Endothelial cell (in vitro differentiated cells): ENCODE measurements around the gene SPSB1. TPM values are rescaled to one million over a fixed set of nuclear protein-coding genes. Genes with fewer than 3 reads are reported as not detected.
A peak's percentile ranks its signal among the peaks of the same experiment; 100 is the strongest.

Source experiments
- DNase-seq: peaks from one replicate; pipeline ENCODE4 v3.0.0; 2021; ENCODE audit warnings: low spot score
- H3K27ac Mint-ChIP-seq: one replicate; pipeline ENCODE4 v1.8.0; 2021; ENCODE audit warnings: mixed read lengths, inconsistent platforms; ENCODE audit not compliant: unreplicated experiment
- H3K27me3 Mint-ChIP-seq: one replicate; pipeline ENCODE4 v1.8.0; 2021; ENCODE audit warnings: mild to moderate bottlenecking, moderate library complexity, mixed read lengths, inconsistent platforms; ENCODE audit not compliant: unreplicated experiment
- H3K36me3 Mint-ChIP-seq: one replicate; pipeline ENCODE4 v1.8.0; 2021; ENCODE audit warnings: mild to moderate bottlenecking, low read depth, mixed read lengths, inconsistent platforms; ENCODE audit not compliant: unreplicated experiment
- H3K4me1 Mint-ChIP-seq: one replicate; pipeline ENCODE4 v1.8.0; 2021; ENCODE audit warnings: mild to moderate bottlenecking, mixed read lengths, inconsistent platforms; ENCODE audit not compliant: unreplicated experiment
- H3K4me3 Mint-ChIP-seq: one replicate; pipeline ENCODE4 v1.8.0; 2021; ENCODE audit warnings: mild to moderate bottlenecking, mixed read lengths, inconsistent platforms; ENCODE audit not compliant: unreplicated experiment
- H3K9me3 Mint-ChIP-seq: one replicate; pipeline ENCODE4 v1.8.0; 2021; ENCODE audit warnings: mixed read lengths, inconsistent platforms; ENCODE audit not compliant: unreplicated experiment
- total RNA-seq: library from RNA; stranded (reverse); fragmentation: NEBNext Ultra II Directional; extraction: Animal tissue kit (Norgen Biotek cat#: 25700); gene quantifications from one replicate; pipeline ENCODE4 v1.2.1, GENCODE V29; 2021; ENCODE audit not compliant: unreplicated experiment
- TF ChIP-seq, protein P1 (sequence below): fragments of 200-600 bp; sonication (generic); IDR thresholded peaks from one replicate; pipeline ENCODE4 v1.5.0; 2021; ENCODE audit warnings: antibody characterized with exemption; ENCODE audit not compliant: unreplicated experiment

The SPSB1 gene
- total RNA-seq, 1 donor from 2014 or later, result 8.1 TPM

DNA sequence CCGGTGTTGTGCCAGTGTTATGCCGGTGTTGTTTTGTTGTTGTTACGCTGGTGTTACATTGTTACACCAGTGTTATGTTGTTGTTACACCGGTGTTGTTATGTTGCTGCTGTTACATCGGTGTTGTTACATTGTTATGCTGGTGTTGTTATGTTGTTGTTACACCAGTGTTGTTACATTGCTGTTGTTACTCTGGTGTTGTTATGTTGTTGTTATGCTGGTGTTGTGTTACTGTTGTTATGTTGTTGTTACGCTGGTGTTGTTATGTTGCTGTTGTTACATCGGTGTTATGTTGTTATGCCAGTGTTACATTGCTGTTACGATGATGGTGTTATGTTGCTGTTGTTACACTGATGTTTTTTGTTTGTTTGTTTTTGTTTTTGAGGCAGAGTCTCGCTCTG, 34.1 kb upstream of the SPSB1 start:
- Mint-ChIP-seq H3K4me3 (no peak overlapping the region), H3K27me3 (peaks cover 12% of the 10 kb centered on the region), H3K36me3 (peaks cover 6% of the 10 kb centered on the region), H3K27ac (peak overlapping the region; percentile 91), H3K4me1 (peaks cover 8% of the 10 kb centered on the region), H3K9me3 (no peaks in the 10 kb centered on the region)
- no peak for DNase-seq
- TF ChIP-seq, protein P1, sequence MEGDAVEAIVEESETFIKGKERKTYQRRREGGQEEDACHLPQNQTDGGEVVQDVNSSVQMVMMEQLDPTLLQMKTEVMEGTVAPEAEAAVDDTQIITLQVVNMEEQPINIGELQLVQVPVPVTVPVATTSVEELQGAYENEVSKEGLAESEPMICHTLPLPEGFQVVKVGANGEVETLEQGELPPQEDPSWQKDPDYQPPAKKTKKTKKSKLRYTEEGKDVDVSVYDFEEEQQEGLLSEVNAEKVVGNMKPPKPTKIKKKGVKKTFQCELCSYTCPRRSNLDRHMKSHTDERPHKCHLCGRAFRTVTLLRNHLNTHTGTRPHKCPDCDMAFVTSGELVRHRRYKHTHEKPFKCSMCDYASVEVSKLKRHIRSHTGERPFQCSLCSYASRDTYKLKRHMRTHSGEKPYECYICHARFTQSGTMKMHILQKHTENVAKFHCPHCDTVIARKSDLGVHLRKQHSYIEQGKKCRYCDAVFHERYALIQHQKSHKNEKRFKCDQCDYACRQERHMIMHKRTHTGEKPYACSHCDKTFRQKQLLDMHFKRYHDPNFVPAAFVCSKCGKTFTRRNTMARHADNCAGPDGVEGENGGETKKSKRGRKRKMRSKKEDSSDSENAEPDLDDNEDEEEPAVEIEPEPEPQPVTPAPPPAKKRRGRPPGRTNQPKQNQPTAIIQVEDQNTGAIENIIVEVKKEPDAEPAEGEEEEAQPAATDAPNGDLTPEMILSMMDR, result no peak

DNA sequence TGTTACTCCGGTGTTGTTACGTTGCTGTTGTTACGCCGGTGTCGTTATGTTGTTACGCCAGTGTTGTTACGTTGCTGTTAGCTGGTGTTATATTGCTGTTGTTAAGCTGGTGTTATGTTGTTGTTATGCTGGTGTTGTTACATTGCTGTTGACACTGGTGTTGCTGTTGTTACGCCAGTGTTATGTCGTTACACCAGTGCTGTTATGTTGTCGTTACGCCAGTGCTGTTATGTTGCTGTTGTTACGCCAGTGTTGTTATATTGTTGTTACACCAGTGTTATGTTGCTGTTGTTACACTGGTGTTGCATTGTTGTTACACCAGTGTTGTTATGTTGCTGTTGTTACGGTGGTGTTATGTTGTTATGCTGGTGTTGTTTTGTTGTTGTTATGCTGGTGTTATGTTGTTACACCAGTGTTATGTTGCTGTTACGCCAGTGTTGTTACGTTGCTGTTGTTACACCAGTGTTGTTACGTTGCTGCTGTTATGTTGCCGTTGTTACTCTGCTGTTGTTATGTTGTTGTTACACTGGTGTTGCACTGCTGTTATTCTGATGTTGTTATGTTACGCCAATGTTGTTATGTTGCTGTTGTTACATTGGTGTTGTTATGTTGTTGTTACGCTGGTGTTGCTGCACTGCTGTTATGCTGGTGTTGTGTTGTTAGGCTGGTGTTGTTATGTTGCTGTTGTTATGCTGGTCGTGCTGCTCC, 32.5 kb upstream of the SPSB1 start:
- DNase-seq, result no peak
- Mint-ChIP-seq H3K4me1 (no peaks in the 10 kb centered on the region), H3K27ac (peak overlapping the region; percentile 91), H3K4me3 (peak overlapping the region; percentile 4), H3K36me3 (peaks cover 6% of the 10 kb centered on the region), H3K27me3 (peaks cover 15% of the 10 kb centered on the region), H3K9me3 (no peaks in the 10 kb centered on the region)
- TF ChIP-seq, protein P1, result no peak

DNA sequence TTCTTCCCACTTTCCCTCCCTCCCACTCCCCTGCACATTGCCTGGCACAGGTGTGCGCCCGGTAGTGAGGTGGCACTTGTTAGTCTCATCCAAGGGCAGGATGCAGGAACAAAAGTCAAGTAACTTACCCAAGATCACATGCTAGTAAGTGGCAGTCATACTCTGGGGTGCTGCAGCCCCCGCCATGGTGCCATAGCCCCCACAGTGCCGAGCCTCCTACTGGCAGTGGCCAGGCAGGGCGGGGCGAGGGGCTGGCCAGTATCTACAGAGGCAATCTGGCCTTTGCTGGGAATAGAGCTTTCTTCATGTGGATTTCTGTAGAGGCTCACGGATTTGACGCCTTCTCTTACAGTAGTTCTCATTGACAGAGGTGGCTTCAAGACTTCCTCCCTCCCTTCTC, 31.2 kb upstream of the SPSB1 start:
- TF ChIP-seq, protein P1, result no peak
- no peaks in the 10 kb centered on the region for H3K9me3 Mint-ChIP-seq
- H3K27ac Mint-ChIP-seq, result no peak overlapping the region
- H3K4me3 Mint-ChIP-seq, result no peak overlapping the region
- no peak for DNase-seq
- H3K4me1 Mint-ChIP-seq, result no peaks in the 10 kb centered on the region
- peaks cover 9% of the 10 kb centered on the region for H3K36me3 Mint-ChIP-seq
- peaks cover 16% of the 10 kb centered on the region for H3K27me3 Mint-ChIP-seq

DNA sequence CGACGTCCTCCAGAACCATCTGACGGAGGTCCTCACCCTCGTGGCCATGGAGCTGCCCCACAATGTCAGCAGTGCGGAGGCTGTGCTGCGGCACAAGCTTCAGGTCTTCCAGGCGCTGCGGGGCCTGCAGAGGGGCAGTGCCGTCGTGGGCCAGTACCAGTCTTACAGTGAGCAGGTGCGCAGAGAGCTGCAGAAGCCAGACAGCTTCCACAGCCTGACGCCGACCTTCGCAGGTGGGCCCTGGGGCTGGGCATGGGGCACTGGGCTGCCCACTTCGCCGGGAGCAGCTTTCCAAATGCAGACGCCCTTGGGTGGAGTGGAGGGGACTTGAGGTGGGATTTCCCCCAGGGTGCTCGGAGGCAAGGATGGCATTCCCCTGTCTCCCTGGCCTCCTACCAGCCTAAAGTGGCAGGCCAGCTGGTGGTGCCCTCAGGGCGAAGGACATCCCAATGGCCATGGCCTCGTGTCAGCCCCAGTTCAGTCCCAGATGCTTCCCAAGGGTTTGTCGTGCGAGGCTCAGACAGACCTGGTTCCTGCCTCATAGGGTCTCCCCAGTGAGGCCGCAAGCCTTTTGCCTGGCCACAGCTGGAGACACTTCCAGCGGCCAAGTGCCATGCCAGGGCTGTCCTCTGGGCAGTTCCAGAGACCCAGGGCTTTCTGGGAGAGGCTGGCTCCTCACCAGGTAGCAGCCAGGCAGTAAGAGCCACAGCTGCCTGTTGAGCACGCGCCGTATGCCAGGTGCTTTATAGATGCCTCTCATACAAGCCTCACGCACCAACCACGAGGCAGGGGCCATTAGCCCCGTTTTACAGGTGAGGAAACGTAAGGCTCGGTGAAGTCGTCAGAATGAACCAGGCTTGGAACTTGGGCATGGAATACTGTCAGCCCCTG, 30.4 kb upstream of the SPSB1 start:
- Mint-ChIP-seq H3K27me3 (peaks cover 18% of the 10 kb centered on the region), H3K36me3 (peaks cover 9% of the 10 kb centered on the region), H3K9me3 (no peaks in the 10 kb centered on the region), H3K4me3 (no peak overlapping the region), H3K27ac (no peak overlapping the region), H3K4me1 (peaks cover 2% of the 10 kb centered on the region)
- TF ChIP-seq, protein P1, result no peak
- DNase-seq, result no peak
